ENCODE results near the gene SLCO4A1.

DNA sequence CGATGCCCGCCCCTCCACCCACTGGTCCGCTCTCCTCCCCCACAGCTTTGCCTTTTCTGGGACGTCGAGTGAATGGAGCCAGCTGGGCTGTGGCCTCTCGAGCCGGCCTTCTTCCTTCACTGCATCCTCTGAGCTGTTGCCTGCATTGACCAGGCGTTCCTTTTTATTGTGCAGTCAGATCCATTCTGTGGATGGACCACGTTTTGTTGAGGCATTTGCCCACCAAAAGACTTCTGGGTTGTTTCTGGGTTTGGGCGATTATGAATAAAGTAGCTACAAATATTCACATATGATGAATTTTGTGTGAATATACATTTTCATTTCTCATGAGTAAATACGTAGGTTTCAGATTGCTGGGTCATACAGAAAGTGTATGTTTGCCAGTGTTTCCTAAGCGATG lies 76.2 kb downstream of the SLCO4A1 start:
- no peak for TF ChIP-seq CTCF (IDR thresholded peaks at IDR 0.05)
- no peak for TF ChIP-seq POLR2A (IDR thresholded peaks at IDR 0.05)
